Osteocyte (in vitro differentiated cells): ENCODE results near the gene NBAS. TPM values are rescaled to one million over a fixed set of nuclear protein-coding genes. Genes with fewer than 3 reads are reported as not detected.
"Not testable (repeated sequence)": the region's sequence is repeated elsewhere in the genome, so short reads cannot be mapped to it uniquely, and the experiment has no call there.

Source experiments
- DNase-seq: peaks from one replicate; pipeline ENCODE4 v3.0.0; 2021; ENCODE audit warnings: mixed read lengths; ENCODE audit not compliant: unreplicated experiment; ENCODE audit errors: extremely low spot score
- H3K27ac Mint-ChIP-seq: one replicate; pipeline ENCODE4 v1.8.0; 2021; ENCODE audit warnings: mild to moderate bottlenecking, mixed read lengths; ENCODE audit not compliant: unreplicated experiment
- H3K27me3 Mint-ChIP-seq: one replicate; pipeline ENCODE4 v1.8.0; 2021; ENCODE audit warnings: mixed read lengths; ENCODE audit not compliant: unreplicated experiment
- H3K36me3 Mint-ChIP-seq: one replicate; pipeline ENCODE4 v1.8.0; 2021; ENCODE audit warnings: mixed read lengths; ENCODE audit not compliant: unreplicated experiment
- H3K4me1 Mint-ChIP-seq: one replicate; pipeline ENCODE4 v1.8.0; 2021; ENCODE audit warnings: mixed read lengths; ENCODE audit not compliant: unreplicated experiment
- H3K4me3 Mint-ChIP-seq: one replicate; pipeline ENCODE4 v1.8.0; 2021; ENCODE audit warnings: mild to moderate bottlenecking, moderate library complexity, mixed read lengths; ENCODE audit not compliant: unreplicated experiment
- H3K9me3 Mint-ChIP-seq: one replicate; pipeline ENCODE4 v1.8.0; 2021; ENCODE audit warnings: mixed read lengths; ENCODE audit not compliant: unreplicated experiment
- total RNA-seq: library from RNA; stranded (reverse); gene quantifications from 2 replicates; pipeline ENCODE4 v1.2.1, GENCODE V29; 2021
- TF ChIP-seq, protein P1 (sequence below): fragments of 200-600 bp; sonication (generic); IDR thresholded peaks from 2 replicates; pipeline ENCODE4 v1.5.0; 2021; ENCODE audit warnings: antibody characterized with exemption, mild to moderate bottlenecking, moderate library complexity

The NBAS gene
- total RNA-seq, 1 donor from 2014 or later, result 43.6 TPM

DNA sequence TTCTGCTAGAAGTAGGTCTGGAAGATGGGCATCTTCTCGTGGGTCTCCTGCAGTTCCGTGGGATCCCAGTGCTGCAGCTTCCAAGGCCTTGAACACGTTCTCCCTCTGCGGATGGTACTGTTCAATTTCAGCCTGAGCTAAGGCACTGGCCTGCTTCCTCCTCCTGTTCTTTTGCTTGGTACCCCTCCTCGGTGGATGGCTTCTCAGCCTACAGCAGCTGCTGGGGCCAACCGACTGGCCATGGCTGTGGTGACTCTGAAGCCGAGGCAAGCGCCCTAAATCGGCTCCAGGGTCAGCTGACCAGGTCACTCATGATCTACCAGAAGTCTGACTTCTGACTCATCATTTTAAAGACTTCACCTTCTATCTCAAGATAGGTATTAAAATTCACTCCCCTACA lies 150.2 kb downstream of the NBAS start:
- TF ChIP-seq, protein P1, sequence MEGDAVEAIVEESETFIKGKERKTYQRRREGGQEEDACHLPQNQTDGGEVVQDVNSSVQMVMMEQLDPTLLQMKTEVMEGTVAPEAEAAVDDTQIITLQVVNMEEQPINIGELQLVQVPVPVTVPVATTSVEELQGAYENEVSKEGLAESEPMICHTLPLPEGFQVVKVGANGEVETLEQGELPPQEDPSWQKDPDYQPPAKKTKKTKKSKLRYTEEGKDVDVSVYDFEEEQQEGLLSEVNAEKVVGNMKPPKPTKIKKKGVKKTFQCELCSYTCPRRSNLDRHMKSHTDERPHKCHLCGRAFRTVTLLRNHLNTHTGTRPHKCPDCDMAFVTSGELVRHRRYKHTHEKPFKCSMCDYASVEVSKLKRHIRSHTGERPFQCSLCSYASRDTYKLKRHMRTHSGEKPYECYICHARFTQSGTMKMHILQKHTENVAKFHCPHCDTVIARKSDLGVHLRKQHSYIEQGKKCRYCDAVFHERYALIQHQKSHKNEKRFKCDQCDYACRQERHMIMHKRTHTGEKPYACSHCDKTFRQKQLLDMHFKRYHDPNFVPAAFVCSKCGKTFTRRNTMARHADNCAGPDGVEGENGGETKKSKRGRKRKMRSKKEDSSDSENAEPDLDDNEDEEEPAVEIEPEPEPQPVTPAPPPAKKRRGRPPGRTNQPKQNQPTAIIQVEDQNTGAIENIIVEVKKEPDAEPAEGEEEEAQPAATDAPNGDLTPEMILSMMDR, result no peak
- H3K4me1 Mint-ChIP-seq, result no peaks in the 10 kb centered on the region
- no peak for DNase-seq
- H3K27ac Mint-ChIP-seq, result no peak overlapping the region
- no peak overlapping the region for H3K4me3 Mint-ChIP-seq
- H3K36me3 Mint-ChIP-seq, result peaks cover 28% of the 10 kb centered on the region
- H3K27me3 Mint-ChIP-seq, result no peaks in the 10 kb centered on the region
- peaks cover 3% of the 10 kb centered on the region for H3K9me3 Mint-ChIP-seq

DNA sequence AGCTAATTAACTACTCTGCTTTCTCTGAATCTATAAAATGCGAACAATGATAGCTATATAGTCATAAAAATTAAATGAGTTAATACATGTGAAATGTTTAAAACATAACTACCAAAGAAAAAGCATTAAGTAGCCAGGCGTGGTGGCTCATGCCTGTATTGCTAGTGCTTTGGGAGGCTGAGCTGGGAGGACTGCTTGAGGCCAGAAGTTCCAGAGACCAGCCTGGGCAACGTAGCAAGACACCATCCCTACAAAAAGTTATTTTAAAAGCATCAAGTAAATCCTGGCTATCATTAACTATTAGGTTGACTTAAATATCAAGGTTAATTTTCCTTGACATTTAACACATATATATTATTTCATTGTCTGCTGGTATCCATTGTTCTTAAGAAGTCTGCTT lies 152.4 kb downstream of the NBAS start:
- no peaks in the 10 kb centered on the region for H3K4me1 Mint-ChIP-seq
- no peak for DNase-seq
- TF ChIP-seq, protein P1, result no peak
- H3K36me3 Mint-ChIP-seq, result peaks cover 25% of the 10 kb centered on the region
- H3K27ac Mint-ChIP-seq, result no peak overlapping the region
- no peaks in the 10 kb centered on the region for H3K27me3 Mint-ChIP-seq
- H3K9me3 Mint-ChIP-seq, result peaks cover 3% of the 10 kb centered on the region
- H3K4me3 Mint-ChIP-seq, result no peak overlapping the region

DNA sequence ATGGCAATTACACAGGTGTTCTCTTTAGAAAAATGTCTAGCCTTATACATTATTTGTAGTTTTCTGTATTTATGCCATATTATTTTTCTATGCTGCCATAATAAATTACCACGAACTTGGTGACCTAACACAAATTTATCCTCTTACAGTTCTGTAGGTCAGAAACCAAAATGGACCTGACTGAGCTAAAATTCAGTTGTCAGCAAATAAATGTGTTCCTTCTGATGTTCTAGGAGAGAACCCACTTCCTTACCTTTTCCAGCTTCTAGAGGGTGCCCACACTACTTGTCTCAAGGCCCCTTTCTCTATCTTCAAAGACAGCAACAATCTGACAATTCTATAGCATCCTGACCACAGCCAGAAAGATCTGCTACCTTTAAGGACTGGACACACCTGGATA lies 153.5 kb downstream of the NBAS start:
- H3K4me3 Mint-ChIP-seq, result no peak overlapping the region
- no peak overlapping the region for H3K27ac Mint-ChIP-seq
- peaks cover 3% of the 10 kb centered on the region for H3K9me3 Mint-ChIP-seq
- TF ChIP-seq, protein P1, result no peak
- DNase-seq, result no peak
- H3K4me1 Mint-ChIP-seq, result no peaks in the 10 kb centered on the region
- H3K27me3 Mint-ChIP-seq, result no peaks in the 10 kb centered on the region
- H3K36me3 Mint-ChIP-seq, result peaks cover 16% of the 10 kb centered on the region

DNA sequence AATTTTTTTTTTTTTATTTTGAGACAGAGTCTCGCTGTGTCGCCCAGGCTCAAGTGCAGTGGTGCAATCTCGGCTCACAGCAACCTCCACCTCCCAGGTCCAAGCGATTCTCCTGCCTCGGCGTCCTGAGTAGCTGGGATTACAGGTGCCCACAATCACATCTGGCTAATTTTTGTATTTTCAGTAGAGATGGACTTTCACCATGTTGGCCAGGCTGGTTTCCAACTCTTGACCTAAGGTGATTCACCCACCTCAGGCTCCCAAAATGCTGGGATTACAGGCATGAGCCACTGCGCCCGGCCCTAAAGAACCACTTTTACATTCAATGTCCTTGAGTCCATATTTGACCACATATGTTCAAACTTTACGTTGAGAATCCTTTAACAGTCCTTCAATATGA lies 156.6 kb downstream of the NBAS start:
- H3K4me1 Mint-ChIP-seq, H3K9me3 Mint-ChIP-seq, H3K27ac Mint-ChIP-seq, H3K27me3 Mint-ChIP-seq, DNase-seq, H3K4me3 Mint-ChIP-seq: not testable (repeated sequence)
- H3K36me3 Mint-ChIP-seq, result peaks cover 14% of the 10 kb centered on the region

DNA sequence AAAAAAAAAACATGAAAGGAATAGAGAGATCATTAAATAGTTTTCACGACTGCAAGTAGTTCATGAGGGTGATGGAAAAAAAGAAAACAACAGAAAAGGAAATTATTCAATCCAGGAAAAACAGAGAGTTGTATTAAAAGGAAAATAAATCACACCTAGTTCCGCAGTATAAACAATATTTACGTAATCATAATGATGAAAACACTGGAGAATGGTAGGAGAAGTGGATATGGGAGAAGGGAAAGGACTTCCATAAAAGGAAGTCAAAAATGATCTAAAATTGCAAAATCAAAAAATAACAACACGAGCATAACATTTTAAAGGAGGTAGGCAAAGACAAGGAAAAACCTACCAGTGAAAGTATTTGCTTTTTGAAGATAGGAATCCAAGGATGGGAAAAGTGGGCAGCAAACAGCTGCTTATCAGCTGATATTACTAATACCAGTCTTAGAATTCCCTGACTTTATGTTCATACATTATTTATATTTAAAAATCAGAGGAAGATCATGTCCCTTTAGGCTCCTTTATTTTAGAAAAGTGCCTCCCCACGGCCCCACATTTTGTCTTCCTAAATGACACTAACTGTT lies 160.8 kb downstream of the NBAS start:
- TF ChIP-seq, protein P1, result no peak
- H3K27ac Mint-ChIP-seq, result no peak overlapping the region

DNA sequence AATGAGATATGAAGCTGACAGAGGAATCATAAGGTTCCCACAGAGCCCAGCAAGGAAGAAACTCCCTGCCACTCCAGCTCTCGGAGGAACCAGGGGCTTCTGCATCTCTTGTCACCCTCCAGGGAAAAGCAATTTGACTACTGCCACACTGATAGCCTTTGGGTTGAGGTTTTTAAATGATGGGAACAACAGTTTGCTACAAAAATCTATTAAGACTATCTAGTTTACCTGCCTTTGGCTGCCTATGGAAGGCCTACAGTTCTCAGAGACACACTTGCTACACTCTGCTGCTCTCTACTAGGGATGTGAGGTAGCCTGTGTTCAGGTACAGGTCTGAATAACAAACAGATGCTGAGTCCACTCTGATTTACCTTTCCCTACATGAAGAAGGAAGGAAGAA lies 161.9 kb downstream of the NBAS start:
- no peak overlapping the region for H3K27ac Mint-ChIP-seq
- no peak overlapping the region for H3K4me3 Mint-ChIP-seq
- no peaks in the 10 kb centered on the region for H3K4me1 Mint-ChIP-seq
- TF ChIP-seq, protein P1, result no peak
- H3K27me3 Mint-ChIP-seq, result no peaks in the 10 kb centered on the region
- H3K36me3 Mint-ChIP-seq, result peaks cover 19% of the 10 kb centered on the region
- DNase-seq, result no peak
- peaks cover 6% of the 10 kb centered on the region for H3K9me3 Mint-ChIP-seq

More for the DNA sequence above, 160.8 kb downstream of the NBAS start:
- Mint-ChIP-seq H3K4me1 (no peaks in the 10 kb centered on the region), H3K36me3 (peaks cover 19% of the 10 kb centered on the region), H3K9me3 (peaks cover 6% of the 10 kb centered on the region), H3K4me3 (no peak overlapping the region), H3K27me3 (no peaks in the 10 kb centered on the region)
- no peak for DNase-seq
